Activated T-cell treated with anti-CD3 and anti-CD28 coated beads, Interleukin-2, amount 50 U/mL, for 48 hours (primary cell): ENCODE measurements around the gene OTOF.

Source experiments
- DNase-seq, 2 experiments: peaks; one replicate each; pipeline ENCODE4 v3.0.0-alpha.2; 2020

The OTOF gene

GRCh38 chr2:26444236-26444635 is 33.7 kb downstream of the OTOF start:
- no peak for DNase-seq

- DNase-seq: no peak
Observed at GRCh38 chr2:26442707-26443106, 35.2 kb downstream of the OTOF start.

- no peak for DNase-seq
Observed at GRCh38 chr2:26442301-26442700, 35.6 kb downstream of the OTOF start.

GRCh38 chr2:26438926-26439325 is 39.0 kb downstream of the OTOF start:
- no peak for DNase-seq

- no peak for DNase-seq
Observed at GRCh38 chr2:26438526-26438925, 39.4 kb downstream of the OTOF start.

GRCh38 chr2:26435106-26435505 is 42.8 kb downstream of the OTOF start:
- no peak for DNase-seq

GRCh38 chr2:26432859-26433258 is 45.1 kb downstream of the OTOF start:
- DNase-seq: no peak

- DNase-seq: no peak
Observed at GRCh38 chr2:26432363-26432762, 45.6 kb downstream of the OTOF start.

- no peak for DNase-seq
Observed at GRCh38 chr2:26430826-26431225, 47.1 kb downstream of the OTOF start.

- no peak for DNase-seq
Observed at GRCh38 chr2:26429779-26430578, 47.9 kb downstream of the OTOF start.

- no peak for DNase-seq
Observed at GRCh38 chr2:26428846-26429245, 49.1 kb downstream of the OTOF start.

GRCh38 chr2:26424221-26424620 is 53.7 kb downstream of the OTOF start:
- no peak for DNase-seq

- DNase-seq: no peak
Observed at GRCh38 chr2:26423750-26424149, 54.2 kb downstream of the OTOF start.

GRCh38 chr2:26422947-26423629 is 54.8 kb downstream of the OTOF start:
- DNase-seq: no peak

- no peak for DNase-seq
Observed at GRCh38 chr2:26421961-26422360, 56.0 kb downstream of the OTOF start.

- DNase-seq: no peak
Observed at GRCh38 chr2:26414311-26414710, 63.6 kb downstream of the OTOF start.

GRCh38 chr2:26412091-26412673 is 65.7 kb downstream of the OTOF start:
- DNase-seq: no peak

GRCh38 chr2:26411419-26411818 is 66.5 kb downstream of the OTOF start:
- DNase-seq: no peak

- DNase-seq: no peak
Observed at GRCh38 chr2:26410764-26411243, 67.1 kb downstream of the OTOF start.

GRCh38 chr2:26409785-26410184 is 68.1 kb downstream of the OTOF start:
- no peak for DNase-seq

- DNase-seq: no peak
Observed at GRCh38 chr2:26407526-26407925, 70.4 kb downstream of the OTOF start.
